GM20000 (cell line): ENCODE data around the gene TINAGL1.

ENCODE experiments used
- DNase-seq: peaks from one replicate; pipeline ENCODE4 v3.0.0; 2012; ENCODE audit warnings: low spot score
- CTCF ChIP-seq: IDR thresholded peaks from 2 replicates; pipeline ENCODE4 v1.5.1; 2012; ENCODE audit warnings: mild to moderate bottlenecking, control low read depth; ENCODE audit errors: extremely low read depth, missing control alignments

The TINAGL1 gene

GRCh38 chr1:31624309-31624708, 48.0 kb downstream of the TINAGL1 start:
- TF ChIP-seq CTCF = no peak

DNA sequence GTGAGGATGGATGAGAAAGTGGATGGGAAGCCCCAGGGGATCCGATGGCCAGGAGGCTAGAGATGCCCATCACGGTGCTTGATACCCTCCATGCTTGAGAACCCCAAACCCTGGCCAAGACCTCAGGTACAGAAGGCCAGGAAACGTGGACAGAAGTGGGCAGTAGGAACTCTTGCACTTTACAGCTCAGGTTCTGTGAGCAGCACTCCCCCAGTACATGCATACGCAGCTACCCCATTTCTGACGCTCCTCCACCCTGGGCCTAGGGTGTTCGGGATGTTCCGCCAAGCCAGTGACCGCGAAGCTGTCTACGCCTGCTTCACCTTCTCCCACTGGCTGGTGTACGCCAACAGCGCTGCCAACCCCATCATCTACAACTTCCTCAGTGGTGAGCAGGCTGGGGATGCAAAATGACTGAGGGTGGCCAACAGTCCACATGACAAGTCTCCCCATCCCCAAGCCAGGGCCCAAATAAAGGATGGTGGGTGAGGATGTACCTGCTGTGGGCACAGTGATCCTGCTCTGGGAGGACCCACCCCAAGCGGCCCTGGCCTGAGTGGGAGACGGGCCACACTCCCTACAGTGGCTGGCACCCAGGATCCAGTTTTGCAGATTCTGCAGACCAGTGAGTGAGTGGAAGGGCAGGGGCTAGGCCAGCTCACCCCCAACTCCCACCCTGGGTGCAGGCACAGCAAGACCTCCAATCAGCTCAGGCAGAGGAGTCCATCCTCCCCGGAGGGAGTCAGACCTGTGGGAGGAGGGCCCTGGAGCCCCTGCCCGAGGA, 48.6 kb downstream of the TINAGL1 start:
- DNase-seq = no peak
- no peak for TF ChIP-seq CTCF

More at GRCh38 chr1:31624309-31624708, 48.0 kb downstream of the TINAGL1 start:
- DNase-seq = no peak

DNA sequence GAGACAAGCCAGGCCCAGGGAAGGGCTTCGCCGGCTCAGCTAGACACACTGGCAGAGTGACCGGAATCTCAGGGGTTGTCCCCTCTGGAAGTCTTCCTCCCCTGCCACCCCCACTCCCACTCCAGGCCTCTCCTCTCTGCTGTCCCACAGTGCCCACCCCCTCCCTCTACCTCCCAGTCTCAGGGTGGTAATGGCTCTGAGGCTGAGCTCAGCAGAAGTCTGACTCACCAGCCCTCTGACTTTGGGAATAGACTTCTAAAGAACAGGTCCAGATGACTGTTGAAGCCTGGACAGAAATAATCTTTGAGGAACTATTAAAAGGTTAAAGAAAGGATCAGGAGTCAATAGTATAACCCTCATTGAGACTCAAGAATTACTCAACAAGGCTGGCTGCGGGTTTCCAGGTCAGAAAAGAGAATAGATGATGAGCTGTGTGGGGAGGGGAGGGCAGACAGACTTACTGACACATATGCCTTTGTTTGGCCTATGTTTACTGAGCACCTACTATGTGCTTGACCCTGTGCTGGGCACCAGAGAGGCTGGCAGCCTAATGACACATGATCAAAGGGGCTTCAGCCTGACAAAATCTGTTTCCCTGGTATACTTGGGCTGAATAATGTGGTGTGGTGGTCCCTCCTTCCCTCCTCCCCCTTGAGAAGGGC, 49.4 kb downstream of the TINAGL1 start:
- TF ChIP-seq CTCF = no peak
- no peak for DNase-seq

GRCh38 chr1:31626223-31627207, 50.2 kb downstream of the TINAGL1 start:
- no peak for DNase-seq
- no peak for TF ChIP-seq CTCF

- no peak for TF ChIP-seq CTCF
- no peak for DNase-seq
These were observed 51.1 kb downstream of the TINAGL1 start for GRCh38 chr1:31627301-31627929.

DNA sequence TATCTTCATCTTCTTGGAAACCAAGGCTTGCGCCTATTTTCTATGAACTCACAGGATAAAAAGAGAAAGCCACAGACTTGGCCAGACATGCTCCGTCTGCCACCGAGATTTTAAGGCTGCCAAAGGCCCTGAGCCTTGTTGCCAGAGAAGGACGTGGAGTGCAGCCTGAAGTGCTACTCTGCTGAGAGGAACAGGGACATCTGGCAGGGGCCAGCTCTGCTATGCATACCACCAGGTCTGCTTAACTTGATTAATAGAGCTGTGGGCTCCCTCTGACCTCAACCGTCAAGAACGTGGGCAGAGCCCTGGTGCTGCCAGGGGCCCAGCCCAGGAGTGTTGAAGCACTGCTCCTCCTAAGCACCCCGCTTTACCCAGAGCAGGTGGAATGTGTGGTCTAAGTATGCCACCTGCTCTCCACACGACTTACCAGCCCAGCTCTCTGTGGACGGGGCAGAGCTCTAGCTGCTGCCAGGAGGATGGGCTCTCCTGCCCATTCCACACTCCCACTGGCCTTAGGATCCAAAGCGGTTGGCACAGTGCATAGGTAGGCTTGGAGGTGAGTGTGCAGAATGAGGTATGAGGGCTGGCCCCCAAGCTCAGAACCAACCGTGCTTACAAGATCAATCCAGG, 51.7 kb downstream of the TINAGL1 start:
- DNase-seq = no peak
- no peak for TF ChIP-seq CTCF
